GM18907 (cell line): ENCODE results near the gene CERS4.
"Not testable (repeated sequence)": the region's sequence is repeated elsewhere in the genome, so short reads cannot be mapped to it uniquely, and the experiment has no call there.

Experiments used
- ATAC-seq: cut with Tn5 transposase; IDR thresholded peaks from one replicate; pipeline ENCODE4 v1.9.1; 2021; ENCODE audit warnings: mild to moderate bottlenecking, moderate library complexity; ENCODE audit not compliant: unreplicated experiment

Gene CERS4

GRCh38 chr19:8240274-8241229 is 31.4 kb downstream of the CERS4 start:
- peak; percentile 69 for ATAC-seq

DNA sequence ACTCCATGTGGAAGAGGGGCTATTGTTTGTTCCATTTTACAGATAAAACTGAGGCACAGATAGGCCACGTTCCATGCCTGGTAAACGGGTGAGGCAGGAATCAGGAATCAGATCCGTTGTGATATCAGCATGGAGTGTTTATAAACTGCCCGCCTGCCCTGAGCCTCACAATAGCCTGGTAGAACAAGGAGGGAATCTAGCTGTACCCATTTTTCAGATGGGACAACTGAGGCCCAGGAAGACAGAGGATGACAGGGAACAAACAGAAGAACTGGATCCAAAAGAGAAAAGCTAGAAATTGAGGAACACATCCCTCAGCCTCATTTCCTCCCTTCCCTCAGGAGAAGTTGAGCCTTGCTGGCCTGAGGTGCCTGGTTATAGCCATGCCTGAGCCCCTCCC is 32.5 kb downstream of the CERS4 start:
- no peak for ATAC-seq

DNA sequence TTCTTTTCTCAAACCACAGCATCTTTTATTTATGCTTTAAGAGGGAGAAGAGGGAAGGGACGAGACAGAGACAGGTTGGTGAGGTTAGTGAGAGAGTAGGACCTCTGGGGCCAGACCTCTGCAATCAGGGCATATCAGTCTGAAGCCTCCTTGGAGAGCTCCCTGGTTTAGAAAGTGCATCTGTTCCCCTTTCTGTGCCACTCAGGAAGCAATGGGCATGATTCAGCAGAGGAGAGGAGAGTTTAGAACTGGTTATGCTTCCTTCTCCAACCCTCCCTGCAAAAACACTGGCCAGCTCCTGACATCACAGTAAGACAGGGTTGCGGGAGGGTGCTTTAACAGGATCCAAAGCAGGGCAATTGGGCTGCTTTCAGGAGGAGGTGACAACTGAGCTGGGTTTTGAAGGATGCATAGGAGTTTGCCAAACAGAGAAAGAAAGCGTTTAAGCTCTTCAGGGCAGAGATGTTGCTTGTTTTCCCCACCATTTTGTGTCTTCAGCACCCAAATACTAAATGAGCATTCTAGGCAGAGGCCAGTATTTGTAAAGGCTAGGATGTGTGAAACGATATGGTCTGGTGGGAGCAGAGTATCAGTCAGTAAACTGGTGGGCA is 33.1 kb downstream of the CERS4 start:
- no peak for ATAC-seq

DNA sequence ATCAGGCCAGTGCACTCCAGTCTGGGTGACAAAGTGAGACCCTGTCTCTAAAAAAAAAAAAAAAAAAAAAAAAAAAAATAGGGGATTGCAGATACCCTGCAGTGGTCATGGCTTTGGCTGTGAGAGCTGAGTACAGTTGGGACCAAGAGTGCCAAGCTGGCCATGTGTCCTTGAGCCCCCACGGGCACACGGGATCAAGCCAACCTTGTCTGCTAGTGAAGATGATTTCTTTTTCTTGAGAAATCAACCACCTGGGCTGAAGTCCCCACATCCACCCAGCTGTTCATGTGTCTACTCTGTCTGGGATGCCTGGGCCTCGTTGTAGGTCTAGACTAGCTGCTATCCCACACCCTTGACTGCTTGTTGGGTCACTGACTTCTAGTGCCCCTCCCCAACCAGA is 34.0 kb downstream of the CERS4 start:
- ATAC-seq = no peak

GRCh38 chr19:8244442-8244841 is 35.3 kb downstream of the CERS4 start:
- ATAC-seq = no peak

GRCh38 chr19:8245869-8246835 is 37.0 kb downstream of the CERS4 start:
- no peak for ATAC-seq

DNA sequence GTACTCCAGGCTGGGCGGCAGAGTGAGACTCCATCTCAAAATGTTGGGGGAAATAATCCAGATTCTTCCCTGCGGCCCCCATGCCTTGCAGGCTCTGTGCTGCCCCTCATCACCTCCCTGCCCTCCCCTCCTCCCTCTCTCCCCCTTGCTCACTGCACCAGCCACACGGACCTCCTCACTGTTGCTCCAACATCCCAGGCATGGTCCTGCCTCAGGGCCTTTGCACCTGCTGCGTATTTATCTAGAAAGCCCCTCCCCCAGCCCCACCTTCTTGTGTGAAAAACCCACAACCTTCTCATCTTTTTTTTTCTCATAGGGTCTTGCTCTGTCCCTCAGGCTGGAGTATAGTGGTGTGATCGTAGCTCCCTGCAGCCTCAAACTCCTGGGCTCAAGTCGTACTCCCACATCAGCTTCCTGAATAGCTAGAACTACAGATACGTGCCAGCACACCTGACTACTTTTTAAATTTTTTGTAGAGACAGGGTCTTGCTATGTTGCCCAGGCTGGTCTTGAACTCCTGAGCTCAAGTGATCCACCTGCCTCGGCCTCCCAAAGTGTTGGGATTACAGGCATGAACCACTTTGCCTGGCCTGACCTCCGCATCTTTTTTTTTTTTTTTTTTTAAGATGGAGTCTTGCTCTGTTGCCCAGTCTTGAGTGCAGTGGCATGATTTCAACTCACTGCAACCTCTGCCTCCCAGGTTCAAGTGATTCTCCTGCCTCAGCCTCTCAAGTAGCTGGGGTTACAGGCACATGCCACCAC is 38.1 kb downstream of the CERS4 start:
- not testable (repeated sequence) for ATAC-seq

- ATAC-seq = no peak
Observed at GRCh38 chr19:8248348-8249328, 39.5 kb downstream of the CERS4 start.

- ATAC-seq = no peak
Observed at GRCh38 chr19:8250596-8250995, 41.4 kb downstream of the CERS4 start.

- no peak for ATAC-seq
Observed at GRCh38 chr19:8251025-8251472, 41.9 kb downstream of the CERS4 start.

GRCh38 chr19:8252922-8253589 is 43.9 kb downstream of the CERS4 start:
- no peak for ATAC-seq

DNA sequence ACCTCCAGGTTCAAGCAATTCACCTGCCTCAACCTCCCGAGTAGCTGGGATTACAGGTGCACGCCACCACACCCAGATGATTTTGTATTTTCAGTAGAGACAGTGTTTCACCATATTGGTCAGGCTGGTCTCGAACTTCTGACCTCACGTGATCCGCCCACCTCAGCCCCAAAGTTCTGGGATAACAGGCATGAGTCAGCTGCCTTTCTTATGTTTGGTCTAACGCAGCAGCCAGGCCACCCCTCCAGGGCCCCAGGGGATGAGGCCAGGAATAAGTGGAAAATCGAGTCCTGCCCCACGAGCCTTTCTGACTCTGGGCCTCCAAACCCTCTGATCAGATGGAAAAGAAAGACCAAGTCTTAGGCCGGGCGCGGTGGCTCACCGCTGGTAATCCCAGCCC is 44.5 kb downstream of the CERS4 start:
- ATAC-seq = no peak

DNA sequence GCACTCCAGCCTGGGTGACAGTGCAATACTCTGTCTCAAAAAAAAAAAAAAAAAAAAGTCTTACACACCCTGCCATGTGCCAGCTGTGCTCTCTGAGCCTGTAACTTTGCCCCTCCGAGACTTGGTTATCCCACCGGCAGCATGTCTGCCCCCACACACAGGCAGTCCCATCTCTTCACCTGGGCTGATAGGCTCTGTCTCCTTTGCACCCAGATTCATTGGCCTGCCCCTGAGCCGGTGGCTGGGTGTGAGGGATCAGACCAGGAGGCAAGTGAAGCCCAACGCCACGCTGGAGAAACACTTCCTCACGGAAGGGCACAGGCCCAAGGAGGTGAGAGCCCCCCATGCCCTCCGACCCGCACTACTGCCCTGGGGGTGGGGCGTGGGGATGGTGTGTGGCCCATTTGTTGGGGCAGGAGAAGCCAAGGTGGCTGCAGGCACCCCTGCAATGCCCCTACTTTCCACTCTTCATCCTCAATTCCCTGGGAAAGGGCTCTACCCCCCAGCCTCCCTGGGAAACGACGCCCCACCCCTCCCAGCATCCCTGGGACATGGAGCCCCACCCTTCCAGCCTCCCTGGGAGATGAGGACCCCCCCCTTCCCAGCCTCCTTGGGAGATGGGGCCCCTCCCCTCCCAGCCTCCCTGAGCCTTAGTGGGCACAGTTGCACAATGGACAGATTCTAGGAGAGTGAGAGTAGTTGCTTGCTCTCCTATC is 45.3 kb downstream of the CERS4 start:
- ATAC-seq = no peak

- ATAC-seq = no peak
Observed at GRCh38 chr19:8255426-8256125, 46.4 kb downstream of the CERS4 start.

GRCh38 chr19:8256276-8257051 is 47.3 kb downstream of the CERS4 start:
- no peak for ATAC-seq

DNA sequence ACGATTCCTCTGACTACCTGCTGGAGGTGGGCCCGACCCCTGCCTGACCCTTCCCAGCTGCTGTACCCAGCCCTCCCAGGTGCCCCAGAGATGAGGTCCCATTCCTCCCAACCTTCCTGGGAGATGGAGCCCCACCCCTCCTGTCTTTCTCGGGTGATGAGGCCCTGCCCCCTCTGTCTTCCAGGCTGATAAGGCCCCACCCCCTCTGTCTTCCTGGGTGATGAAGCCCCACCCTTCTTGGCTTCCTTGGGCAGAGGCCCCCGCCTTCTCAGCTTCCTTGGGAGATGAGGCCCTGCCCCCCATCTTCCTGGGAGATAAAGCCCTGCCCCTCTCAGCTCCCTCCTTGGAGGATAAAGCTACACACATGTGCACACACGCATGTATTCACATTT is 47.9 kb downstream of the CERS4 start:
- ATAC-seq = no peak
